ENCODE results near the gene OR56B4.

OR56B4 gene

DNA sequence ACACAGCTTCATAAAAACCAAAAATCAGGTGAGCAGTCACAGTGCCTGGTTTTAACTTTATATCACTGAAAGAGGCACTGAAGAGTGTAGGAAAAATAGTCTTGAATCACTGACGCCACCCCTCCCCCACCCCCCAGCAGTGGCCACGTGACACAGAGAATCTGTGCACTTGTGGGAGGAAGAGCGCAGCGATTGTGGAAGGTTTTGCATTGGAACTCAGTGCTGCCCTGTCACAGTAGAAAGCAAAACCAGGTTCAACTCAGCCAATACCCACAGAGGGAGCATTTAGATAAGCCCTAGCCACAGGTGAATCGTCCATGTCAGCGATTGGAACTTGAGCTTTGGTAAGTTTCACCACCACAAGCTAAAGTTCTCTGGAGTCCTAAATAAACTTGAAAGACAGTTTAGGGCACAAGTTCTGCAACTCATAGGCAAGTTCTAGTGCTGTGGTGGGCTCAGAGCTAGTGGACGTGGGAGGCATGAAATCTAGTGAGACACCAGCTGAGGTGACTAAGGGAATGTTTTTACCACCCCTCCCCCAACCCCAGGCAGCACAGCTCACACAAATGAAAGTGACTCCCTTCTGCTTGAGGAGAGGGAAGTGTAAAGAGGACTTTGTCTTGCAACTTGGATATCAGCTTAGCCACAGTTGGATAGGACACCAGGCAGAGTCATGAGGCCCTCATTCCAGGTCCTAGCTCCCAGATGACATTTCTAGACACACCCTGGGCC lies 49.3 kb downstream of the OR56B4 start:
- no peak for DNase-seq

Data from NCI-H187 treated with DMSO at 0.1 percent for 48 hours (cell line).